Fibroblast of skin of scalp (primary cell): ENCODE results near the gene DENND4C. TPM values are rescaled to one million over a fixed set of nuclear protein-coding genes. Genes with fewer than 3 reads are reported as not detected.
"Not testable (repeated sequence)": the region's sequence is repeated elsewhere in the genome, so short reads cannot be mapped to it uniquely, and the experiment has no call there.

Experiments used
- DNase-seq: peaks from one replicate; pipeline ENCODE4 v3.0.0-alpha.2; 2013
- polyA plus RNA-seq, 2 experiments: library from polyadenylated mRNA; unstranded; fragments of 120-200 nt; gene quantifications; one replicate each; pipeline ENCODE4 v1.2.1, GENCODE V29; 2013; ENCODE audit not compliant: insufficient read length in 2 of 2

DENND4C gene
- 13.4 TPM for polyA plus RNA-seq (2013, experiment 1 of 2; ENCODE audit: insufficient read length)
- 15.1 TPM for polyA plus RNA-seq (2013, experiment 2 of 2; ENCODE audit: insufficient read length)

- peak; percentile 83 for DNase-seq
These were observed at the start of gene DENND4C for GRCh38 chr9:19230355-19231125. Gene DENND4C (plus strand): TSS chr9:19230693. CDS start chr9:19276175, 45,482 bp downstream.

- no peak for DNase-seq
These were observed 49.5 kb upstream of the DENND4C start for GRCh38 chr9:19180991-19181390.

GRCh38 chr9:19181561-19181960 lies 48.9 kb upstream of the DENND4C start:
- no peak for DNase-seq

GRCh38 chr9:19184144-19184917 lies 46.2 kb upstream of the DENND4C start:
- DNase-seq, result peak; percentile 81

GRCh38 chr9:19185191-19185590 lies 45.3 kb upstream of the DENND4C start:
- no peak for DNase-seq

- DNase-seq, result no peak
These were observed 44.3 kb upstream of the DENND4C start for GRCh38 chr9:19186232-19186631.

GRCh38 chr9:19188771-19189170 lies 41.7 kb upstream of the DENND4C start:
- no peak for DNase-seq

- DNase-seq, result no peak
These were observed 38.1 kb upstream of the DENND4C start for GRCh38 chr9:19192202-19193028.

GRCh38 chr9:19193029-19193324 lies 37.5 kb upstream of the DENND4C start:
- no peak for DNase-seq

- DNase-seq, result not testable (repeated sequence)
These were observed 37.0 kb upstream of the DENND4C start for GRCh38 chr9:19193358-19193973.

- DNase-seq, result no peak
These were observed 32.1 kb upstream of the DENND4C start for GRCh38 chr9:19198406-19198805.

- no peak for DNase-seq
These were observed 31.5 kb upstream of the DENND4C start for GRCh38 chr9:19199012-19199411.

GRCh38 chr9:19200229-19200628 lies 30.3 kb upstream of the DENND4C start:
- DNase-seq, result no peak

GRCh38 chr9:19201899-19202891 lies 28.3 kb upstream of the DENND4C start:
- DNase-seq, result no peak

GRCh38 chr9:19203058-19203457 lies 27.4 kb upstream of the DENND4C start:
- no peak for DNase-seq

- no peak for DNase-seq
These were observed 21.8 kb upstream of the DENND4C start for GRCh38 chr9:19208653-19209052.

- no peak for DNase-seq
These were observed 21.3 kb upstream of the DENND4C start for GRCh38 chr9:19209188-19209587.

GRCh38 chr9:19213823-19214222 lies 16.7 kb upstream of the DENND4C start:
- DNase-seq, result no peak

- no peak for DNase-seq
These were observed 14.0 kb upstream of the DENND4C start for GRCh38 chr9:19216466-19216865.

- DNase-seq, result no peak
These were observed 9.2 kb upstream of the DENND4C start for GRCh38 chr9:19221326-19221725.

GRCh38 chr9:19223724-19224123 lies 6.8 kb upstream of the DENND4C start:
- no peak for DNase-seq
